Suprapubic skin (tissue), 3 donors: ENCODE data around the gene VAV2.

Experiments used
- CTCF ChIP-seq, 2 donors: fragments of 200-600 bp in 1 of 2; fragments of 450-650 bp in 1 of 2; sonication (generic) in 1 of 2; IDR thresholded peaks; one replicate each; pipeline ENCODE4 v1.5.1; 2016 to 2019; ENCODE audit warnings: antibody characterized with exemption in 2 of 2, mild to moderate bottlenecking in 1 of 2, moderate library complexity in 1 of 2
- POLR2A ChIP-seq, 2 donors: fragments of 450-650 bp; IDR thresholded peaks; one replicate each; pipeline ENCODE4 v1.6.1; 2017; ENCODE audit warnings: antibody characterized with exemption in 2 of 2, mild to moderate bottlenecking in 2 of 2, moderate library complexity in 2 of 2

- no peak for TF ChIP-seq POLR2A (IDR thresholded peaks at IDR 0.05)
- TF ChIP-seq CTCF (IDR thresholded peaks at IDR 0.05), result no peak
These were observed 13.2 kb downstream of the VAV2 start for GRCh38 chr9:133978899-133979272.
